H1 (cell line): Measurements from ENCODE around the gene OBSL1. TPM values are rescaled to one million over a fixed set of nuclear protein-coding genes. Genes with fewer than 3 reads are reported as not detected.

ENCODE experiments used
- GTF2F1 ChIP-seq: IDR thresholded peaks from 2 replicates; pipeline ENCODE4 v1.6.1; 2012; ENCODE audit warnings: low read depth, low read length, improper control_type of control experiment, borderline replicate concordance
- RAD21 ChIP-seq, 2 experiments: IDR thresholded peaks in 1 of 2; conservative IDR thresholded peaks in 1 of 2; 2 replicates each; pipeline ENCODE4 v1.6.1; 2011; ENCODE audit warnings: low read depth in 2 of 2, low read length in 2 of 2, improper control_type of control experiment in 1 of 2, inconsistent platforms in 1 of 2, mild to moderate bottlenecking in 1 of 2, moderate library complexity in 1 of 2
- SAP30 ChIP-seq: fragments of 300-600 bp; sonication (generic); IDR thresholded peaks from 2 replicates; pipeline ENCODE4 v1.7.1; 2012; ENCODE audit warnings: low read length, moderate library complexity, mild to moderate bottlenecking, inconsistent platforms; ENCODE audit not compliant: insufficient read depth, insufficient replicate concordance
- SIX5 ChIP-seq: IDR thresholded peaks from 2 replicates; pipeline ENCODE4 v1.6.1; 2011; ENCODE audit warnings: mild to moderate bottlenecking, low read depth, low read length
- TAF1 ChIP-seq: IDR thresholded peaks from 2 replicates; pipeline ENCODE4 v1.6.1; 2011; ENCODE audit warnings: mild to moderate bottlenecking, low read depth, low read length
- polyA plus RNA-seq, 7 experiments: library from polyadenylated mRNA; depleted of rRNA in 3 of 7; stranded (reverse) in 5 of 7; unstranded in 2 of 7; fragments of >200 nt in 5 of 7; fragments of 200-250 nt in 2 of 7; gene quantifications; 1 replicate in 5 of 7; 2 replicates in 1 of 7; 4 replicates in 1 of 7; pipeline versions ENCODE4 v1.2.1 to v1.2.3, GENCODE V29; 2011 to 2013; ENCODE audit warnings: missing spikeins in 2 of 7, mixed read lengths in 2 of 7
- total RNA-seq: library from RNA; stranded (reverse); fragmentation: NEBNext Ultra II Directional; extraction: Animal tissue kit (Norgen Biotek cat#: 25700); gene quantifications from 2 replicates; pipeline ENCODE4 v1.2.1, GENCODE V29; 2021

OBSL1 gene
- total and polyA plus RNA-seq, 2 of the 8 experiments (the other 6 are each of a cell fraction or from before 2014, with no cell fraction given): 116 to 127 TPM

GRCh38 chr2:219523031-219523671 is 48.2 kb downstream of the OBSL1 start (continued):
- no peak for TF ChIP-seq TAF1
- TF ChIP-seq SIX5: no peak
- TF ChIP-seq RAD21 (IDR thresholded peaks at IDR 0.05 in 1 of 2, conservative IDR thresholded peaks at IDR 0.05 in 1 of 2; ENCODE audit: low read depth in 2 of 2, low read length in 2 of 2): peak; percentile 13 to 40; a peak in 2 of 4 replicates
- TF ChIP-seq GTF2F1: no peak
- no peak for TF ChIP-seq SAP30
